Neural crest cell (in vitro differentiated cells): ENCODE measurements around the gene ATRNL1. TPM values are rescaled to one million over a fixed set of nuclear protein-coding genes. Genes with fewer than 3 reads are reported as not detected.

Experiments used
- DNase-seq: peaks from one replicate; pipeline ENCODE4 v3.0.0; 2021; ENCODE audit warnings: low read depth, mixed read lengths, low spot score
- H3K27ac Mint-ChIP-seq: one replicate; pipeline ENCODE4 v1.8.0; 2021; ENCODE audit warnings: mild to moderate bottlenecking, mixed read lengths; ENCODE audit not compliant: unreplicated experiment
- H3K27me3 Mint-ChIP-seq: 2 replicates; pipeline ENCODE4 v1.8.0; 2021; ENCODE audit warnings: low read depth, mild to moderate bottlenecking, mixed read lengths
- H3K36me3 Mint-ChIP-seq: 2 replicates; pipeline ENCODE4 v1.8.0; 2021; ENCODE audit warnings: low read depth, mild to moderate bottlenecking, mixed read lengths
- H3K4me1 Mint-ChIP-seq: 2 replicates; pipeline ENCODE4 v1.8.0; 2021; ENCODE audit warnings: mixed read lengths
- H3K4me3 Mint-ChIP-seq: one replicate; pipeline ENCODE4 v1.8.0; 2021; ENCODE audit warnings: mild to moderate bottlenecking, mixed read lengths
- H3K9me3 Mint-ChIP-seq: 2 replicates; pipeline ENCODE4 v1.8.0; 2021; ENCODE audit warnings: mixed read lengths
- total RNA-seq: library from RNA; stranded (reverse); gene quantifications from 2 replicates; pipeline ENCODE4 v1.2.1, GENCODE V29; 2021
- TF ChIP-seq, protein P1 (sequence below): fragments of 200-600 bp; sonication (generic); conservative IDR thresholded peaks from 2 replicates; pipeline ENCODE4 v1.5.0; 2021; ENCODE audit warnings: antibody characterized with exemption, mild to moderate bottlenecking

ATRNL1 gene
- total RNA-seq, 1 donor from 2014 or later: 46.9 TPM

- TF ChIP-seq, protein P1, sequence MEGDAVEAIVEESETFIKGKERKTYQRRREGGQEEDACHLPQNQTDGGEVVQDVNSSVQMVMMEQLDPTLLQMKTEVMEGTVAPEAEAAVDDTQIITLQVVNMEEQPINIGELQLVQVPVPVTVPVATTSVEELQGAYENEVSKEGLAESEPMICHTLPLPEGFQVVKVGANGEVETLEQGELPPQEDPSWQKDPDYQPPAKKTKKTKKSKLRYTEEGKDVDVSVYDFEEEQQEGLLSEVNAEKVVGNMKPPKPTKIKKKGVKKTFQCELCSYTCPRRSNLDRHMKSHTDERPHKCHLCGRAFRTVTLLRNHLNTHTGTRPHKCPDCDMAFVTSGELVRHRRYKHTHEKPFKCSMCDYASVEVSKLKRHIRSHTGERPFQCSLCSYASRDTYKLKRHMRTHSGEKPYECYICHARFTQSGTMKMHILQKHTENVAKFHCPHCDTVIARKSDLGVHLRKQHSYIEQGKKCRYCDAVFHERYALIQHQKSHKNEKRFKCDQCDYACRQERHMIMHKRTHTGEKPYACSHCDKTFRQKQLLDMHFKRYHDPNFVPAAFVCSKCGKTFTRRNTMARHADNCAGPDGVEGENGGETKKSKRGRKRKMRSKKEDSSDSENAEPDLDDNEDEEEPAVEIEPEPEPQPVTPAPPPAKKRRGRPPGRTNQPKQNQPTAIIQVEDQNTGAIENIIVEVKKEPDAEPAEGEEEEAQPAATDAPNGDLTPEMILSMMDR: no peak
- Mint-ChIP-seq H3K36me3 (no peaks in the 10 kb centered on the region), H3K27ac (no peak overlapping the region), H3K9me3 (peaks cover 7% of the 10 kb centered on the region), H3K4me3 (no peak overlapping the region), H3K4me1 (no peaks in the 10 kb centered on the region), H3K27me3 (no peaks in the 10 kb centered on the region)
- DNase-seq: no peak
Measured at GRCh38 chr10:115918812-115919211, 825.6 kb downstream of the ATRNL1 start.

DNA sequence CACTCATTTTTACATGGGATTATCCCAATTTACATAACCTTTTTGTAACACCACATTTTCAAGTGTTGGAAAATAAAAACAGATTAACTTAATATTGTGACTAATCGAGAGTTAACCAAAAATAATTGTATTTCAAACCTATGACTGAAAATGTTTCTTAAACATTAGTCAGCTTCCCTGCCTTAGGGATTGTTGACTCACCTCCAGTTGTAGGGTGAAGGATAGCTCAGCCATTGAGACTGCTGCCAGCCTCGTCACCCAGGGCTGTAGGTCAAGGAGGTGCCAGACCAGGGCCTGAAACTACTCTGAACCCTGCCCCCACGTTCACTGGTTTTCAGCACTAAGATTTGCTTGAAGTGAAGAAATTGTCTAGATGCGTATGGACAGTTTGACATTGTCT is 828.6 kb downstream of the ATRNL1 start:
- Mint-ChIP-seq H3K4me3 (no peak overlapping the region), H3K4me1 (no peaks in the 10 kb centered on the region), H3K27me3 (no peaks in the 10 kb centered on the region), H3K36me3 (peaks cover 3% of the 10 kb centered on the region), H3K27ac (no peak overlapping the region), H3K9me3 (peaks cover 11% of the 10 kb centered on the region)
- DNase-seq: no peak
- TF ChIP-seq, protein P1: no peak

DNA sequence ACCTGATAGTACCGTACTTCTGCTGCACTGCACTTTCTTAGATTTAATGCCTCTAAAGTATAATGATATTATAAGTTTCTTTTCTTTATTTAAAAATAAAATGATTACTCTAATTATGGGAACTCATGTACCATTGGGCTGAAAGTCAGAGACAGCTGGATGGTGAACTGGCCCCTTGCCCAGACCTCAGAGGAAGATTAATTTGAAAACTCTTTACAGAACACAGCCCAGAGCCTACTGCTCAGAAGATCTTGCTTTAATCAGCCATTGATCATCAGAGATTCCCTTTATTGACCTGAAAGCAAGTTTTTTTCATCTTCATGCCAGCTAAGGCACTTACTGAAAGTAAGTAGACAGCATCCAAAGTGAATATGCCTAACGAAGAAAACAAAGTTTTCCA is 838.1 kb downstream of the ATRNL1 start:
- H3K27ac Mint-ChIP-seq: no peak overlapping the region
- H3K9me3 Mint-ChIP-seq: no peaks in the 10 kb centered on the region
- H3K36me3 Mint-ChIP-seq: no peaks in the 10 kb centered on the region
- no peaks in the 10 kb centered on the region for H3K4me1 Mint-ChIP-seq
- DNase-seq: no peak
- H3K27me3 Mint-ChIP-seq: no peaks in the 10 kb centered on the region
- H3K4me3 Mint-ChIP-seq: no peak overlapping the region
- TF ChIP-seq, protein P1: no peak

DNA sequence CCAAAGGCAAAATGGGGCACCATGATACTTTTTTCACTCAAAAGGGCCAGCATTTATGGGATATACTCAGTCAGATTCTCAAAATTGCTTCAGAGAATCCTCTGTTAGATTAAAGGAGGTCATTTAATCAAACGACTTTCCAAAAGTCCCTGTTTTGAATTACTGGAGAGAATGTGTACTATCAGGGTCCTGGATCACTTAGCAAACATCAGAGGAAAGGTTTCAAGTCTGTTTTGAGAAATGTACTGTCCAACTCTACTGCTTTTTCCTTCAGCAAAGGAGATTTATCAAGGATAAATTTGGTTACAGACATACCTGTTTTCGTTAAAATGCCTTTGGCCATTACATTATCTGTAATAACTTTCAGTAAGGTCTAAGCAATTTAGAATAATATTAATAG is 838.9 kb downstream of the ATRNL1 start:
- Mint-ChIP-seq H3K27ac (no peak overlapping the region), H3K9me3 (no peaks in the 10 kb centered on the region), H3K4me3 (no peak overlapping the region), H3K4me1 (no peaks in the 10 kb centered on the region), H3K27me3 (no peaks in the 10 kb centered on the region), H3K36me3 (no peaks in the 10 kb centered on the region)
- no peak for DNase-seq
- TF ChIP-seq, protein P1: no peak

GRCh38 chr10:115933098-115933497 is 839.9 kb downstream of the ATRNL1 start:
- Mint-ChIP-seq H3K27me3 (no peaks in the 10 kb centered on the region), H3K36me3 (no peaks in the 10 kb centered on the region), H3K9me3 (no peaks in the 10 kb centered on the region), H3K27ac (no peak overlapping the region), H3K4me1 (no peaks in the 10 kb centered on the region), H3K4me3 (no peak overlapping the region)
- DNase-seq: no peak
- TF ChIP-seq, protein P1: no peak

- H3K36me3 Mint-ChIP-seq: no peaks in the 10 kb centered on the region
- no peak overlapping the region for H3K4me3 Mint-ChIP-seq
- no peaks in the 10 kb centered on the region for H3K4me1 Mint-ChIP-seq
- no peaks in the 10 kb centered on the region for H3K9me3 Mint-ChIP-seq
- no peak overlapping the region for H3K27ac Mint-ChIP-seq
- TF ChIP-seq, protein P1: no peak
- no peak for DNase-seq
- H3K27me3 Mint-ChIP-seq: no peaks in the 10 kb centered on the region
Measured at GRCh38 chr10:115935731-115936130, 842.6 kb downstream of the ATRNL1 start.
